Coronary artery (tissue), 2 donors: Measurements from ENCODE around the gene TBX5.

Experiments used
- DNase-seq: peaks from one replicate; pipeline ENCODE4 v3.0.0-alpha.2; 2017; ENCODE audit warnings: low spot score
- H3K27ac ChIP-seq, 2 donors: fragments of 200-600 bp; sonication (generic); one replicate each; pipeline ENCODE4 v1.5.1; 2016 to 2019
- H3K4me3 ChIP-seq: fragments of 200-600 bp; sonication (generic); 2 replicates; pipeline ENCODE4 v1.5.1; 2016; ENCODE audit warnings: mild to moderate bottlenecking, moderate library complexity
- TF ChIP-seq, protein P1 (sequence below): fragments of 200-600 bp; sonication (generic); IDR thresholded peaks from one replicate; pipeline ENCODE4 v1.5.1; 2019; ENCODE audit warnings: antibody characterized with exemption

Gene TBX5

DNA sequence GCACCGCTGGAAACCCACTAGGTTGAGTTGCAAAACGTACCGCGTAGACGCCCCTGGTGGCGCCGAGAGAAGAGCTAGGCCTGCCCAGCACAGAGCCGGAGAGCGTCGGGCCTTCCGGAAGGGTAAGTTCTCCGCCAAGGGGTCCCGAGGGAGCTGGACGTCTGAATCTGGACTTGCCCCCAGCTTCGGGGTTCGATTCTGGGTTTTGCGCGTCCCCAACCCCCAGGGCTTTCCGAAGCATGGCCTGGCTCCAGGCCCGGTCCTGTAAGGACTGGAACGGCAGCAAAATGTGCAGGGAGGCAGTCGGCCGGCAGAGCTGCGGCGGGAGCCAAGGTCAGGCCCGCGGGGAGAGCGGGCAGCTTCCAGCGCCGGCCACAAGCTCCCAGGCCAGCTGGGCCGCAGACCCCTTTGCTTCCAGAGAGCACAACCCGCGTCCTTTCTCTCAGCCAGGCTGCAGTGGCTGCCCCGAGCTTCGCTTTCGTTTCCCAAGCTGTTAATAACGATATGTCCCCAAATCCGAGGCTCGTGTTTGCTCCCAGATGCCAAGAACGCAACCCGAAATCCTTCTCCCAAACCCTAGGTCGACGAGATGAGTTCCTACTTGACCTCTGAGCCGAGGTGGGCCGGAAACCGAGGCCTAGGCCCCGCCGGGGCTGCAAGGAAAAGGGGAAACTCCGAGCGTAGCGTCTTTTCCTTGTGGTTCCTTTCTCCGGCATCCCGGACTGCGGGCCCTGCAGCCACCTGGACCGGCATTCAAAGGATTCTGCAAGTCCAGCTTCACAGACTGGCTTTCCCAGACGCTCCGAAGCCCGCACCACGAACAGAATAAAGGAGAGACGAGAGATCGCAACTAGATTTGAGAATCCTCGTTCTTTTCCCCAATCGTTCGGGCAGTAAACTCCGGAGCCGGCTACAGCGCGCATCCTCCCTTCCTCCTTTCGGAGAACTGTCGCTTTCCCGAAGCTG, 3.2 kb upstream of the TBX5 start:
- Histone ChIP-seq H3K4me3 (peak overlapping the region; percentile 64), H3K27ac (peak overlapping the region; percentile 18 to 36)
- no peak for DNase-seq
- TF ChIP-seq, protein P1, sequence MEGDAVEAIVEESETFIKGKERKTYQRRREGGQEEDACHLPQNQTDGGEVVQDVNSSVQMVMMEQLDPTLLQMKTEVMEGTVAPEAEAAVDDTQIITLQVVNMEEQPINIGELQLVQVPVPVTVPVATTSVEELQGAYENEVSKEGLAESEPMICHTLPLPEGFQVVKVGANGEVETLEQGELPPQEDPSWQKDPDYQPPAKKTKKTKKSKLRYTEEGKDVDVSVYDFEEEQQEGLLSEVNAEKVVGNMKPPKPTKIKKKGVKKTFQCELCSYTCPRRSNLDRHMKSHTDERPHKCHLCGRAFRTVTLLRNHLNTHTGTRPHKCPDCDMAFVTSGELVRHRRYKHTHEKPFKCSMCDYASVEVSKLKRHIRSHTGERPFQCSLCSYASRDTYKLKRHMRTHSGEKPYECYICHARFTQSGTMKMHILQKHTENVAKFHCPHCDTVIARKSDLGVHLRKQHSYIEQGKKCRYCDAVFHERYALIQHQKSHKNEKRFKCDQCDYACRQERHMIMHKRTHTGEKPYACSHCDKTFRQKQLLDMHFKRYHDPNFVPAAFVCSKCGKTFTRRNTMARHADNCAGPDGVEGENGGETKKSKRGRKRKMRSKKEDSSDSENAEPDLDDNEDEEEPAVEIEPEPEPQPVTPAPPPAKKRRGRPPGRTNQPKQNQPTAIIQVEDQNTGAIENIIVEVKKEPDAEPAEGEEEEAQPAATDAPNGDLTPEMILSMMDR = no peak

DNA sequence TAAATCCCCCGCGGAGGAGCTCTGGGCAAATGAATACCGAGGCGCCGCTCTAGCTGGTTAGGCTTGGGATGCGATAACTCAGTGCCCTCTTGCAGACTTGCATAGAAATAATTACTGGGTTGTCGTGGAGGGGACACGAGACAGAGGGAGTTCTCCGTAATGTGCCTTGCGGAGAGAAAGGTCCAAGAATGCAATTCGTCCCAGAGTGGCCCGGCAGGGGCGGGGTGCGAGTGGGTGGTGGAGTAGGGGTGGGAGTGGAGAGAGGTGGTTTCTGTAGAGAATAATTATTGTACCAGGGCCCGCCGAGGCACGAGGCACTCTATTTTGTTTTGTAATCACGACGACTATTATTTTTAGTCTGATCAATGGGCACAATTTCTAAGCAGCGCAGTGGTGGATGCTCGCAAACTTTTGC, 2.5 kb upstream of the TBX5 start:
- peak overlapping the region; percentile 18 to 36 for H3K27ac ChIP-seq
- H3K4me3 ChIP-seq = peak overlapping the region; percentile 64
- no peak for DNase-seq
- TF ChIP-seq, protein P1 = no peak

GRCh38 chr12:114407842-114408411, 2.0 kb upstream of the TBX5 start:
- H3K4me3 ChIP-seq = no peak overlapping the region
- no peak overlapping the region for H3K27ac ChIP-seq
- TF ChIP-seq, protein P1 = no peak

DNA sequence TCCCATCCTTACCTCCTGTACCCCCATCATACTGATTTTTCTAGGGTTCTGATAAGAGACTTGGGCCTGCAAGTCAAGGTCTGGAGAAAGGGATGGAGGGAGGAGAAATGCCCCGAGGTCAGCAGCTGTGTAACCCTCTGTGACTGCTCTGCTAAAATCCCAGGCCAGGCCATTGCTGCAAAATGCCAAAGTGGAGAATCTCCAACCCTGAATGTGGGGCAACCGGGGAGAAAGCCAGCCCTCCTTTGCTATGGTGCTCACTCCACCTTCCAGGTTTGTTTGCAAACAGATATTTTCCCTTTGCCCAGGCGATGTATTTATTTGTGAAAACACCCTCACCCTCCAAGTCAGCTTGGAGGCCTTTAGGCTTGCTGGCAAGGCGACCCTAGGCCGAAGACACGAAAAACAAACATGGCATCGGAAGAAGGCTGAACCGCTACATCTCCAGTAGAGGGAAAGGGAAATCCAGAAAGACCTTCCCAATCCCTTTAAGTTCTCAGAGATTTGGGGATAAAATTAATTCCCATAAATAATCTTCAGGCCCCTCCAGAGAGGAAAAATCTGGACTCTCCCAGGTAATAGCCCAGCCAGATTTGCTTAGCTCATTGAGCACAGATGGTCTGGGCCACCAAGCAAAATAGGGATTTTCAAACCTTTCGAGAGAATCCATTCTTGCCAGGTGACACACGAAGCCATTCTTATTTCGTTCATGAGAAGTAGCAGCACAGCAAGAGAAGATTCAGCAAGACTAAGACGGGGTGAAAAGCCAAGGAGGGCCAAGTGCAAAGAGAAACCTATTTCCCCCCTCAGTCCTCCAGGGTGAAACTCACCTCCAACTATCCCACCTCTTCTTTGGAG, 1.3 kb upstream of the TBX5 start:
- TF ChIP-seq, protein P1 = no peak

More at GRCh38 chr12:114407842-114408411, 2.0 kb upstream of the TBX5 start:
- no peak for DNase-seq

GRCh38 chr12:114406316-114406983, 506 bp upstream of the TBX5 start:
- peak overlapping the region; percentile 69 to 86 for H3K27ac ChIP-seq
- no peak for DNase-seq
- TF ChIP-seq, protein P1 = no peak
- peak overlapping the region; percentile 84 for H3K4me3 ChIP-seq

More for the DNA sequence above, 1.3 kb upstream of the TBX5 start:
- H3K27ac ChIP-seq = peak overlapping the region in 1 of 2 donors; percentile 69
- no peak overlapping the region for H3K4me3 ChIP-seq
- no peak for DNase-seq

- no peak for DNase-seq
- H3K4me3 ChIP-seq = peak overlapping the region; percentile 84
- TF ChIP-seq, protein P1 = no peak
- H3K27ac ChIP-seq = peak overlapping the region; percentile 69 to 86
Observed at GRCh38 chr12:114404926-114405518, 922 bp downstream of the TBX5 start.
